ENCODE results near the gene SNRNP25. TPM values are rescaled to one million over a fixed set of nuclear protein-coding genes. Genes with fewer than 3 reads are reported as not detected.

The SNRNP25 gene
- total and polyA plus RNA-seq, 9 of the 15 experiments (the other 6 are each of a cell fraction or from before 2014, with no cell fraction given): 59.0 to 176 (median 108) TPM

DNA sequence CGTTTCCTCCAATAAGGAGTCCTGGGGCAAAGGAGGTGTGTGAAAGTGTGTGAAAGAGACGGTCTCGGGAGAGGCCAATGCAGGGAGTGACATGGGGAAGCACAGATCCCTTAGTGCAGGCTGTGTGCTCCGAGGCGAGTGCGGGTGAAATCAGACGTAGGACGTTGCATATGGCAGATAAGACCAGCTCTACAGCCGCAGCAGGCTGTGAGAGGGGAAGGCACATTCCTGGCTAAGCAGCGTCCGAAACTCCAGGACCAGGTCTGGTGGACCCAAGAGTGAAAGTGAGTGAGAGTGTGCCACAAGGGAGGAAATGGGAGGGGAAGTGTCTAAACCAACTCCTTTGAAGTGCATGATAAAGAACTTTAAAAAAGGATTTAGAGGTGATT, 11.6 kb upstream of the SNRNP25 start (continued):
- TF ChIP-seq, protein P1, sequence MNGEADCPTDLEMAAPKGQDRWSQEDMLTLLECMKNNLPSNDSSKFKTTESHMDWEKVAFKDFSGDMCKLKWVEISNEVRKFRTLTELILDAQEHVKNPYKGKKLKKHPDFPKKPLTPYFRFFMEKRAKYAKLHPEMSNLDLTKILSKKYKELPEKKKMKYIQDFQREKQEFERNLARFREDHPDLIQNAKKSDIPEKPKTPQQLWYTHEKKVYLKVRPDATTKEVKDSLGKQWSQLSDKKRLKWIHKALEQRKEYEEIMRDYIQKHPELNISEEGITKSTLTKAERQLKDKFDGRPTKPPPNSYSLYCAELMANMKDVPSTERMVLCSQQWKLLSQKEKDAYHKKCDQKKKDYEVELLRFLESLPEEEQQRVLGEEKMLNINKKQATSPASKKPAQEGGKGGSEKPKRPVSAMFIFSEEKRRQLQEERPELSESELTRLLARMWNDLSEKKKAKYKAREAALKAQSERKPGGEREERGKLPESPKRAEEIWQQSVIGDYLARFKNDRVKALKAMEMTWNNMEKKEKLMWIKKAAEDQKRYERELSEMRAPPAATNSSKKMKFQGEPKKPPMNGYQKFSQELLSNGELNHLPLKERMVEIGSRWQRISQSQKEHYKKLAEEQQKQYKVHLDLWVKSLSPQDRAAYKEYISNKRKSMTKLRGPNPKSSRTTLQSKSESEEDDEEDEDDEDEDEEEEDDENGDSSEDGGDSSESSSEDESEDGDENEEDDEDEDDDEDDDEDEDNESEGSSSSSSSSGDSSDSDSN (IDR thresholded peaks at IDR 0.05; ENCODE audit: borderline replicate concordance in 1 of 2, low read depth in 2 of 2, low read length in 2 of 2): 0 out of 4 replicates have a peak, but pooled peaks of 1 of the 2 experiments have one; percentile 38

DNA sequence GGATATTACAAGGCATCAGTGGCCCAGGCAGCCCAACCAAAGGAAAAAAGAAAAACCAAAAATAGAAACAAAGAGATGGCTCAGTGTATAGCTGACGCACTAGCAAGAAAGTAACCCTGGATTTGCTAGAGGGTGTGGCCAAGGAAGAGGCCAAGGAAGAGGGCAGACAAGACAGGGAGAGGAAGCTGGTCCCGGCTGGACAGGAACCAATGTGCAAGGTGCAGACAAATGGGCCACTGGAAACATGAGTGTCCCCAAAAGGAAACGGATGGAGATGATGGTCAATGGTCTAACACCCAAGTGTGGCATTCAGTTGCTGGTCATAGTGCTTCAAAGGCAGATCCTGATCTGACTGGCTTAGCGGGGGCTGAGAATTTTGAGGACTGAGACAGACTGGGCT, 10.9 kb upstream of the SNRNP25 start:
- no peaks in the 10 kb centered on the region for H3K9me3 ChIP-seq (replicated peaks; ENCODE audit: control insufficient read depth, insufficient read depth, low read depth, low read length)
- DNase-seq (ENCODE audit: extremely low read depth in 1 of 4, low spot score in 3 of 4) (no peak), ATAC-seq (0 out of 3 replicates have a peak, but pooled peaks have one; percentile 10), FAIRE-seq (no peak)
- WGBS (ENCODE audit: insufficient coverage, low coverage, missing lambda C conversion rate): 76% methylated on average over 4 of the region's 4 CpGs
- no peak overlapping the region; the same call in 2 of the 3 replicates for H3K27ac ChIP-seq (ENCODE audit: extremely low read depth, low read depth, low read length)
- no peak overlapping the region; a peak in 1 of 4 replicates for H3K9ac ChIP-seq (ENCODE audit: insufficient read depth in 1 of 2, low read depth in 2 of 2, low read length in 2 of 2)
- peaks cover 16% of the 10 kb centered on the region for H3K79me2 ChIP-seq (ENCODE audit: control insufficient read depth, insufficient read depth, low read length)
- ChIA-PET POLR2A (interaction anchor here (0.6 to 1.4 kb wide), 2 partner anchors 11 to 49 kb away, joined by 3 to 6 read pairs; partner anchors contain the start of genes POLR3K and SNRNP25), CTCF (ENCODE audit: low intra/inter-chr PET ratio) (no interaction called here)
- H3K4me1 ChIP-seq (replicated peaks in 1 of 2; ENCODE audit: control insufficient read depth in 2 of 2, insufficient read depth in 2 of 2, low read length in 2 of 2): peaks cover 18 to 30% of the 10 kb centered on the region in 2 experiments
- H4K20me1 ChIP-seq (replicated peaks; ENCODE audit: control insufficient read depth, insufficient read depth, low read length): peaks cover 21% of the 10 kb centered on the region
- H2AFZ ChIP-seq (ENCODE audit: low read depth, low read length): no peak overlapping the region
- intact Hi-C loops (cut with micrococcal nuclease): no loop called here
- BruUV-seq (replicated peaks): no TSS peak
- H3K27me3 ChIP-seq (ENCODE audit: control insufficient read depth in 2 of 2, insufficient read depth in 2 of 2, low read length in 2 of 2): no peaks in the 10 kb centered on the region
- H3K36me3 ChIP-seq (ENCODE audit: control insufficient read depth, insufficient read depth, low read length): peaks cover 81% of the 10 kb centered on the region
- H3K9me1 ChIP-seq (ENCODE audit: control insufficient read depth, insufficient read depth, low read length): peaks cover 3% of the 10 kb centered on the region
- no peak overlapping the region for H3K4me3 ChIP-seq
- in situ Hi-C loops (cut with MboI): no loop called here
- H3K4me2 ChIP-seq (ENCODE audit: insufficient read depth, low read length): peak overlapping the region; percentile 55; the same call in 1 of the 2 replicates
- TF ChIP-seq ZNF143 (CRISPR knock-in tag; IDR thresholded peaks at IDR 0.05) (no peak), FIP1L1 (IDR thresholded peaks at IDR 0.05; ENCODE audit: low read depth, low read length, poor library complexity, severe bottlenecking) (no peak), OTX1 (CRISPR knock-in tag; IDR thresholded peaks at IDR 0.05) (no peak), KHSRP (IDR thresholded peaks at IDR 0.05) (no peak), MEF2D (tag; conservative IDR thresholded peaks at IDR 0.05; ENCODE audit: low read depth) (no peak), TEAD1 (CRISPR knock-in tag; IDR thresholded peaks at IDR 0.05) (no peak)
- TF ChIP-seq, protein P2, sequence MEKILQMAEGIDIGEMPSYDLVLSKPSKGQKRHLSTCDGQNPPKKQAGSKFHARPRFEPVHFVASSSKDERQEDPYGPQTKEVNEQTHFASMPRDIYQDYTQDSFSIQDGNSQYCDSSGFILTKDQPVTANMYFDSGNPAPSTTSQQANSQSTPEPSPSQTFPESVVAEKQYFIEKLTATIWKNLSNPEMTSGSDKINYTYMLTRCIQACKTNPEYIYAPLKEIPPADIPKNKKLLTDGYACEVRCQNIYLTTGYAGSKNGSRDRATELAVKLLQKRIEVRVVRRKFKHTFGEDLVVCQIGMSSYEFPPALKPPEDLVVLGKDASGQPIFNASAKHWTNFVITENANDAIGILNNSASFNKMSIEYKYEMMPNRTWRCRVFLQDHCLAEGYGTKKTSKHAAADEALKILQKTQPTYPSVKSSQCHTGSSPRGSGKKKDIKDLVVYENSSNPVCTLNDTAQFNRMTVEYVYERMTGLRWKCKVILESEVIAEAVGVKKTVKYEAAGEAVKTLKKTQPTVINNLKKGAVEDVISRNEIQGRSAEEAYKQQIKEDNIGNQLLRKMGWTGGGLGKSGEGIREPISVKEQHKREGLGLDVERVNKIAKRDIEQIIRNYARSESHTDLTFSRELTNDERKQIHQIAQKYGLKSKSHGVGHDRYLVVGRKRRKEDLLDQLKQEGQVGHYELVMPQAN (IDR thresholded peaks at IDR 0.05; ENCODE audit: borderline replicate concordance): no peak
- TF ChIP-seq, protein P3, sequence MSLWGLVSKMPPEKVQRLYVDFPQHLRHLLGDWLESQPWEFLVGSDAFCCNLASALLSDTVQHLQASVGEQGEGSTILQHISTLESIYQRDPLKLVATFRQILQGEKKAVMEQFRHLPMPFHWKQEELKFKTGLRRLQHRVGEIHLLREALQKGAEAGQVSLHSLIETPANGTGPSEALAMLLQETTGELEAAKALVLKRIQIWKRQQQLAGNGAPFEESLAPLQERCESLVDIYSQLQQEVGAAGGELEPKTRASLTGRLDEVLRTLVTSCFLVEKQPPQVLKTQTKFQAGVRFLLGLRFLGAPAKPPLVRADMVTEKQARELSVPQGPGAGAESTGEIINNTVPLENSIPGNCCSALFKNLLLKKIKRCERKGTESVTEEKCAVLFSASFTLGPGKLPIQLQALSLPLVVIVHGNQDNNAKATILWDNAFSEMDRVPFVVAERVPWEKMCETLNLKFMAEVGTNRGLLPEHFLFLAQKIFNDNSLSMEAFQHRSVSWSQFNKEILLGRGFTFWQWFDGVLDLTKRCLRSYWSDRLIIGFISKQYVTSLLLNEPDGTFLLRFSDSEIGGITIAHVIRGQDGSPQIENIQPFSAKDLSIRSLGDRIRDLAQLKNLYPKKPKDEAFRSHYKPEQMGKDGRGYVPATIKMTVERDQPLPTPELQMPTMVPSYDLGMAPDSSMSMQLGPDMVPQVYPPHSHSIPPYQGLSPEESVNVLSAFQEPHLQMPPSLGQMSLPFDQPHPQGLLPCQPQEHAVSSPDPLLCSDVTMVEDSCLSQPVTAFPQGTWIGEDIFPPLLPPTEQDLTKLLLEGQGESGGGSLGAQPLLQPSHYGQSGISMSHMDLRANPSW (CRISPR knock-in tag; IDR thresholded peaks at IDR 0.05): no peak
- TF ChIP-seq, protein P4, sequence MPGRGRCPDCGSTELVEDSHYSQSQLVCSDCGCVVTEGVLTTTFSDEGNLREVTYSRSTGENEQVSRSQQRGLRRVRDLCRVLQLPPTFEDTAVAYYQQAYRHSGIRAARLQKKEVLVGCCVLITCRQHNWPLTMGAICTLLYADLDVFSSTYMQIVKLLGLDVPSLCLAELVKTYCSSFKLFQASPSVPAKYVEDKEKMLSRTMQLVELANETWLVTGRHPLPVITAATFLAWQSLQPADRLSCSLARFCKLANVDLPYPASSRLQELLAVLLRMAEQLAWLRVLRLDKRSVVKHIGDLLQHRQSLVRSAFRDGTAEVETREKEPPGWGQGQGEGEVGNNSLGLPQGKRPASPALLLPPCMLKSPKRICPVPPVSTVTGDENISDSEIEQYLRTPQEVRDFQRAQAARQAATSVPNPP (IDR thresholded peaks at IDR 0.05; ENCODE audit: borderline replicate concordance, insufficient read depth, insufficient read length): no peak
